Endothelial cell of umbilical vein (primary cell): ENCODE measurements around the gene PIN1. TPM values are rescaled to one million over a fixed set of nuclear protein-coding genes. Genes with fewer than 3 reads are reported as not detected.
A peak's percentile ranks its signal among the peaks of the same experiment; 100 is the strongest.
"Not testable (repeated sequence)": the region's sequence is repeated elsewhere in the genome, so short reads cannot be mapped to it uniquely, and the experiment has no call there.

Experiments used
- BruUV-seq: library from RNA; stranded (reverse); fragments of 400-500 nt; replicated peaks from 2 replicates; lab custom pipeline; 2021; lab: Mats Ljungman, UMichigan
- CTCF ChIA-PET: fragments of 300-600, 350-600 bp; sonication (Branson Sonifier 250); formaldehyde crosslinking; loops from one replicate; lab custom pipeline; 2021; ENCODE audit warnings: antibody characterized with exemption, inconsistent platforms; lab: Charles Lee
- POLR2A ChIA-PET: fragments of 300-600, 350-600 bp; sonication (Branson Sonifier 250); formaldehyde crosslinking; loops from one replicate; lab custom pipeline; 2021; ENCODE audit warnings: antibody characterized with exemption, inconsistent platforms; lab: Charles Lee
- DNase-seq: peaks from one replicate; pipeline ENCODE4 v3.0.0-alpha.2; 2011; ENCODE audit warnings: low read depth, low spot score
- FAIRE-seq: peaks from 2 replicates; lab custom pipeline; 2011; peaks lifted over from hg19 to GRCh38; lab: Jason Lieb, UNC
- H2AFZ ChIP-seq: 2 replicates; pipeline ENCODE4 v1.6.0; 2012; ENCODE audit warnings: low read depth, low read length, control low read depth, inconsistent platforms
- H3K27ac ChIP-seq: 2 replicates; pipeline ENCODE4 v1.5.1; 2011; ENCODE audit warnings: low read depth, mild to moderate bottlenecking, control low read depth, low read length, moderate library complexity; ENCODE audit not compliant: insufficient read depth
- H3K27me3 ChIP-seq, 2 experiments: 2 replicates each; pipeline versions ENCODE4 v1.6.0 to v1.6.1; 2011; ENCODE audit warnings: low read length in 2 of 2, mixed read lengths in 1 of 2; ENCODE audit not compliant: control insufficient read depth in 2 of 2, insufficient read depth in 2 of 2
- H3K36me3 ChIP-seq, 2 experiments: 2 replicates in 1 of 2; 3 replicates in 1 of 2; pipeline ENCODE4 v1.5.1; 2011; ENCODE audit warnings: low read length in 2 of 2, mild to moderate bottlenecking in 1 of 2, moderate library complexity in 1 of 2; ENCODE audit not compliant: control insufficient read depth in 2 of 2, insufficient read depth in 2 of 2; ENCODE audit errors: extremely low read depth in 1 of 2
- H3K4me1 ChIP-seq: 3 replicates; pipeline ENCODE4 v1.5.1; 2011; ENCODE audit warnings: mild to moderate bottlenecking, low read length; ENCODE audit not compliant: control insufficient read depth, insufficient read depth; ENCODE audit errors: extremely low read depth
- H3K4me2 ChIP-seq: 2 replicates; pipeline ENCODE4 v1.6.1; 2011; ENCODE audit warnings: low read length, control low read depth, mixed read lengths; ENCODE audit not compliant: insufficient read depth
- H3K4me3 ChIP-seq, 3 experiments: fragments of 200-600 bp in 1 of 3; sonication (generic), shearing (Covaris generic) in 1 of 3; replicated peaks in 1 of 3; 2 replicates each; pipeline ENCODE4 v1.5.1; 2011 to 2016; ENCODE audit warnings: control low read depth in 3 of 3, low read length in 3 of 3, mild to moderate bottlenecking in 2 of 3, inconsistent platforms in 1 of 3, low read depth in 1 of 3, moderate library complexity in 1 of 3; ENCODE audit not compliant: insufficient read depth in 1 of 3
- H3K79me2 ChIP-seq: 2 replicates; pipeline ENCODE4 v1.6.0; 2012; ENCODE audit warnings: low read length, inconsistent platforms; ENCODE audit not compliant: control insufficient read depth, insufficient read depth
- H3K9ac ChIP-seq: replicated peaks from 2 replicates; pipeline ENCODE3; 2011; ENCODE audit warnings: low read length, control low read depth; ENCODE audit not compliant: insufficient read depth; ENCODE audit errors: extremely low read depth
- H3K9me1 ChIP-seq: replicated peaks from 3 replicates; pipeline ENCODE4 v1.6.0; 2011; ENCODE audit warnings: mild to moderate bottlenecking, low read length; ENCODE audit not compliant: control insufficient read depth, insufficient read depth; ENCODE audit errors: extremely low read depth
- H3K9me3 ChIP-seq: replicated peaks from 2 replicates; pipeline ENCODE4 v1.5.1; 2012; ENCODE audit warnings: low read length, inconsistent platforms; ENCODE audit not compliant: control insufficient read depth, insufficient read depth
- H4K20me1 ChIP-seq: replicated peaks from 2 replicates; pipeline ENCODE3; 2011; ENCODE audit warnings: mild to moderate bottlenecking, low read length; ENCODE audit not compliant: control insufficient read depth, insufficient read depth; ENCODE audit errors: extremely low read depth
- EZH2 ChIP-seq: IDR thresholded peaks from 2 replicates; pipeline ENCODE4 v1.6.1; 2012; ENCODE audit warnings: borderline replicate concordance, low read depth, mild to moderate bottlenecking, moderate library complexity, low read length, inconsistent platforms; ENCODE audit not compliant: severe bottlenecking
- FOS ChIP-seq: IDR thresholded peaks from 2 replicates; pipeline ENCODE4 v1.6.1; 2011; ENCODE audit warnings: mild to moderate bottlenecking, low read length, moderate library complexity, borderline replicate concordance; ENCODE audit not compliant: insufficient read depth
- GATA2 ChIP-seq: IDR thresholded peaks from 2 replicates; pipeline ENCODE4 v1.7.0; 2011; ENCODE audit warnings: low read depth, mild to moderate bottlenecking, moderate library complexity, mixed read lengths, low read length; ENCODE audit not compliant: insufficient read length, insufficient read depth
- JUN ChIP-seq: IDR thresholded peaks from 2 replicates; pipeline ENCODE4 v1.6.1; 2011; ENCODE audit warnings: borderline replicate concordance, low read depth; ENCODE audit not compliant: insufficient read length, insufficient read depth
- POLR2A ChIP-seq: IDR thresholded peaks from 2 replicates; pipeline ENCODE4 v1.6.1; 2012; ENCODE audit warnings: low read depth, mild to moderate bottlenecking, control low read depth, low read length
- POLR2AphosphoS5 ChIP-seq: IDR thresholded peaks from 2 replicates; pipeline ENCODE4 v1.6.1; 2012; ENCODE audit warnings: low read depth, mild to moderate bottlenecking, control low read depth, low read length, moderate library complexity; ENCODE audit not compliant: insufficient read depth
- dilution Hi-C: fragments of 300-500 bp; cut with MboI; formaldehyde crosslinking; loops from one replicate; pipeline ENCODE4 v1.15.0; 2019; ENCODE audit warnings: low sequenced_read_pairs; ENCODE audit not compliant: extremely low pct_ligation_motif_present
- intact Hi-C: fragments of 100-400 bp; cut with micrococcal nuclease; formaldehyde crosslinking; loops from one replicate; pipeline ENCODE4 v1.10.0; 2022
- polyA plus RNA-seq, 4 experiments: library from polyadenylated mRNA; depleted of rRNA in 3 of 4; stranded (reverse) in 3 of 4; unstranded in 1 of 4; fragments of >200 nt; gene quantifications; 2 replicates each; pipeline versions ENCODE4 v1.2.1 to v1.2.3, GENCODE V29; 2011 to 2012; ENCODE audit warnings: missing spikeins in 1 of 4
- total RNA-seq: library from RNA; stranded (reverse); gene quantifications from 2 replicates; pipeline ENCODE4 v1.2.3, GENCODE V29; 2021
- TF ChIP-seq, protein P1 (sequence below): IDR thresholded peaks from 2 replicates; pipeline ENCODE4 v1.6.1; 2011; ENCODE audit not compliant: insufficient read depth, insufficient read length

PIN1 gene
- total and polyA plus RNA-seq, 2 donors (not counting 3 experiments of a cell fraction or from before 2014, with no cell fraction given), result 97.4 to 115 TPM

DNA sequence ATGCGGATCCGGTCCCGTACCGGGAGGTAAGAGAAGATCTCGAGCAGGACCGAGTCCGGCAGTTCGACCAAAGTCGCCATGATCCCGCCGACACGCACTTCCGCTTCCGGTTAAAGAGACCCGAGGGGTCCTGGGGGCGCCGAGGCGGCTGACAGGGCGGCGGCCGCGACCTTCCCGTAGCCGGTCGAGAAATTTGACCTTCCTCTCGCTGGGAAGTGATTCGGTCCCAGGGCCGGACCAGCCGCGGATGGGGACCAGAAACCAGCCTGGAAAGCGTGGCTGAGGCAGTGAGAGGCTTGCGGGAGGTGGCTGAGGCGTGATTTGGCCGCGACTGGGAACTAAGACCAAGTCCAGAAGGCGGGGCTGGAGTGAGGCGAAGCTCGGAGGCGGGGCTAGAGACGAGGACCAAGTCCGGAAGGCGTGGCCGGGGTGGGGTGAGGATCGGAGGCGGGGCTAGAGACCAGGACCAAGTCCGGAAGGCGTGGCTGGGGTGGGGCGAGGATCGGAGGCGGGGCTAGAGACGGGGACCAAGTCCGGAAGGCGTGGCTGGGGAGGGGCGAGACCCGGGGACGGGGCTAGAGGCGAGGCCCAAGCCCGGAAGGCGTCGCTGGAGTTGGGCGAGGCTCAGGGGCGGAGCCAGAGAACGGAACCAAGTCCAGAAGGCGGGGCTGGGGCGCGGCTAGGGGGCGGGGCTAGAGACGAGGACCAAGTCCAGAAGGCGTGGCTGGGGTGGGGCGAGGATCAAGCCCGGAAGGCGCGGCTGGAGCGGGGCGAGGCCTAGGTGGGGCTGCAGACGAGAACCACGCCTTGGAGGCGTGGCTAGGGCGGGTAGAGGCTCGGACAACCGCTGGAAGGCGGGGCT lies 16.2 kb upstream of the PIN1 start, which contains the start of gene FBXL12:
Gene FBXL12 (minus strand): TSS at position 346 of the 862 bp plus-strand sequence. CDS start 266 bp downstream, at position 80.
- Histone ChIP-seq H3K27ac (peak within 1 kb of the TSS; percentile 56), H3K79me2 (peaks cover 28% of the 10 kb centered on the region), H2AFZ (peak within 1 kb of the TSS; percentile 92), H3K9me1 (no peaks in the 10 kb centered on the region), H3K9ac (peak within 1 kb of the TSS; percentile 88), H3K4me1 (peaks cover 12% of the 10 kb centered on the region), H3K4me2 (peak within 1 kb of the TSS; percentile 85), H3K27me3 (no peaks in the 10 kb centered on the region), H4K20me1 (no peaks in the 10 kb centered on the region), H3K36me3 (no peaks in the 10 kb centered on the region), H3K9me3 (no peaks in the 10 kb centered on the region), H3K4me3 (peak within 1 kb of the TSS; percentile 42 to 82 (median 74))
- FAIRE-seq (peak; percentile 97), DNase-seq (peak; percentile 99)
- BruUV-seq, result no TSS peak
- ChIA-PET POLR2A (interaction anchor here (1.3 kb wide), 1 partner anchor 9 kb away, joined by 5 read pairs; the partner anchor contains the start of gene UBL5), CTCF (interaction anchor here (0.9 kb wide), 1 partner anchor 23 kb away, joined by 3 read pairs; no protein-coding TSS in a partner anchor)
- TF ChIP-seq, protein P1, sequence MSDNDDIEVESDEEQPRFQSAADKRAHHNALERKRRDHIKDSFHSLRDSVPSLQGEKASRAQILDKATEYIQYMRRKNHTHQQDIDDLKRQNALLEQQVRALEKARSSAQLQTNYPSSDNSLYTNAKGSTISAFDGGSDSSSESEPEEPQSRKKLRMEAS, result no peak
- peak; percentile 86 for TF ChIP-seq POLR2A
- peak; percentile 68 for TF ChIP-seq POLR2AphosphoS5
- dilution Hi-C loops (no loop called here), intact Hi-C loops (loop anchor here (1.0 kb wide), 4 partner anchors 16 to 198 kb away; partner anchors contain the start of genes PIN1 and ZNF561)

DNA sequence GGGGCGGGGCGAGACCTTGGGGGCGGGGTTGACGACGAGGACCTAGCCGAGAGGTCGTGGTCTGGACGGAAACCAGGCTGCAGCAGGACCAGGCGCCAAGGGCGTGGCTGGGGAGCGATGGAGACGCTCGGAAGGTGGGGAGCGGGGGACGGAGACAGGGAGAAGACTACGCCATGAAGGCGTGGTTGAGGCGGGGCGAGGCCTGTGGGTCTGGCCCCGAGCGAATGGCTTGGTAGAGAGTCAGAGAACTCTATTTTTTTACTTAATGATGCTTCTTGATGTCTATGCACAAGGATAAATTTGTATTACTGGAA lies 15.6 kb upstream of the PIN1 start:
- H3K9me3 ChIP-seq, result no peaks in the 10 kb centered on the region
- peak overlapping the region in 2 of 3 experiments; percentile 33 to 36 for H3K4me3 ChIP-seq
- ChIA-PET CTCF (no interaction called here), POLR2A (interaction anchor here (1.3 kb wide), 1 partner anchor 8 kb away, joined by 5 read pairs; the partner anchor contains the start of gene UBL5)
- FAIRE-seq (no peak), DNase-seq (no peak)
- H3K9ac ChIP-seq, result no peak overlapping the region
- peak overlapping the region; percentile 32 for H3K27ac ChIP-seq
- peak overlapping the region; percentile 71 for H3K4me2 ChIP-seq
- H4K20me1 ChIP-seq, result no peaks in the 10 kb centered on the region
- no TSS peak for BruUV-seq
- no peak for TF ChIP-seq FOS
- no peak for TF ChIP-seq POLR2AphosphoS5
- no peak for TF ChIP-seq POLR2A
- no peak for TF ChIP-seq JUN
- TF ChIP-seq EZH2, result no peak
- TF ChIP-seq, protein P1, result no peak
- no peak for TF ChIP-seq GATA2
- no peaks in the 10 kb centered on the region for H3K27me3 ChIP-seq
- H3K9me1 ChIP-seq, result no peaks in the 10 kb centered on the region
- dilution Hi-C loops, result no loop called here
- H3K36me3 ChIP-seq, result no peaks in the 10 kb centered on the region
- peaks cover 28% of the 10 kb centered on the region for H3K79me2 ChIP-seq
- intact Hi-C loops, result loop anchor here (1.0 kb wide), 4 partner anchors 16 to 198 kb away; partner anchors contain the start of genes PIN1 and ZNF561
- peak overlapping the region; percentile 92 for H2AFZ ChIP-seq
- peaks cover 12% of the 10 kb centered on the region for H3K4me1 ChIP-seq

DNA sequence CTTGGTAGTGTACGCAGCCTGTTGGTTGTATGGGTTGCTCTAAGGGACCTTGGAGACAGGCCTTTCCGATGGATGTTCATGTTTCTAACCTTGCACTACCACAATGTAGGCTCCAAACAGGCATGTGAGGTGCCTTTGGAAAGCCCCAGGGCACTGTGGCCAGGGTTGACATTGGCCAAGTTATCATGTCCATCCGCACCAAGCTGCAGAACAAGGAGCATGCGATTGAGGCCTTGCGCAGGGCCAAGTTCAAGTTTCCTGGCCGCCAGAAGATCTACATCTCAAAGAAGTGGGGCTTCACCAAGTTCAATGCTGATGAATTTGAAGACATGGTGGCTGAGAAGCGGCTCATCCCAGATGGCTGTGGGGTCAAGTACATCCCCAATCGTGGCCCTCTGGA lies 15.1 kb upstream of the PIN1 start:
- FAIRE-seq, H3K36me3 ChIP-seq, H3K27me3 ChIP-seq, H4K20me1 ChIP-seq, BruUV-seq, H3K9me3 ChIP-seq, H3K9ac ChIP-seq, CTCF ChIA-PET, dilution Hi-C loops, H3K4me2 ChIP-seq, intact Hi-C loops, POLR2A ChIA-PET, DNase-seq, H3K4me3 ChIP-seq, H3K27ac ChIP-seq, H3K9me1 ChIP-seq: not testable (repeated sequence)
- Histone ChIP-seq H3K79me2 (peaks cover 28% of the 10 kb centered on the region), H2AFZ (peak overlapping the region; percentile 92), H3K4me1 (peaks cover 12% of the 10 kb centered on the region)
